Neural cell (in vitro differentiated cells): Measurements from ENCODE around the gene SIPA1. TPM values are rescaled to one million over a fixed set of nuclear protein-coding genes. Genes with fewer than 3 reads are reported as not detected.

ENCODE experiments used
- H2AFZ ChIP-seq: fragments of 200-600, 300-800 bp; sonication (generic), shearing (Covaris generic); 2 replicates; pipeline ENCODE4 v1.6.0; 2014; ENCODE audit warnings: low read depth, mild to moderate bottlenecking, antibody characterized with exemption, low read length, moderate library complexity
- H3F3A ChIP-seq: fragments of 200-600 bp; shearing (Covaris generic); 2 replicates; pipeline ENCODE4 v1.6.1; 2016; ENCODE audit warnings: mild to moderate bottlenecking, moderate library complexity, mixed read lengths, antibody characterized with exemption, low read length; ENCODE audit not compliant: insufficient read depth, poor library complexity, severe bottlenecking
- H3K27ac ChIP-seq: fragments of 200-600, 300-800 bp; sonication (generic), shearing (Covaris generic); 2 replicates; pipeline ENCODE4 v1.5.1; 2014; ENCODE audit warnings: mild to moderate bottlenecking, low read length, moderate library complexity
- H3K27me3 ChIP-seq: fragments of 300-800, 200-600 bp; sonication (generic), shearing (Covaris generic); 2 replicates; pipeline ENCODE4 v1.6.0; 2014; ENCODE audit warnings: mild to moderate bottlenecking, low read depth, low read length, moderate library complexity; ENCODE audit not compliant: insufficient read depth
- H3K36me3 ChIP-seq: fragments of 300-800, 200-600 bp; sonication (generic), shearing (Covaris generic); 2 replicates; pipeline ENCODE4 v1.5.1; 2014; ENCODE audit warnings: mild to moderate bottlenecking, antibody characterized with exemption, low read length, moderate library complexity; ENCODE audit not compliant: insufficient read depth
- H3K4me2 ChIP-seq: fragments of 300-800, 200-600 bp; sonication (generic), shearing (Covaris generic); 2 replicates; pipeline ENCODE4 v1.6.0; 2014; ENCODE audit warnings: mild to moderate bottlenecking, low read length
- H3K4me3 ChIP-seq: fragments of 300-800, 200-600 bp; sonication (generic), shearing (Covaris generic); 2 replicates; pipeline ENCODE4 v1.5.1; 2014; ENCODE audit warnings: mild to moderate bottlenecking, low read length, moderate library complexity
- H3K79me2 ChIP-seq: fragments of 200-600 bp; shearing (Covaris generic); replicated peaks from 2 replicates; pipeline ENCODE4 v1.6.0; 2014; ENCODE audit warnings: mild to moderate bottlenecking, low read length, moderate library complexity; ENCODE audit not compliant: insufficient read depth
- H3K9ac ChIP-seq: fragments of 300-800, 200-600 bp; sonication (generic), shearing (Covaris generic); 2 replicates; pipeline ENCODE4 v1.6.1; 2016; ENCODE audit warnings: mild to moderate bottlenecking, low read length, mixed read lengths
- H3K9me2 ChIP-seq: fragments of 200-600 bp; shearing (Covaris generic); 2 replicates; pipeline ENCODE4 v1.6.1; 2016; ENCODE audit warnings: mild to moderate bottlenecking, low read length, mixed read lengths; ENCODE audit not compliant: insufficient read depth
- H3K9me3 ChIP-seq: fragments of 200-600, 300-800 bp; sonication (generic), shearing (Covaris generic); 2 replicates; pipeline ENCODE4 v1.6.1; 2016; ENCODE audit warnings: mild to moderate bottlenecking, mixed run types, low read length, moderate library complexity, mixed read lengths
- H4K20me1 ChIP-seq: fragments of 200-600 bp; shearing (Covaris generic); 2 replicates; pipeline ENCODE4 v1.6.1; 2016; ENCODE audit warnings: mild to moderate bottlenecking, mixed run types; ENCODE audit not compliant: insufficient read depth
- EP300 ChIP-seq: fragments of 450-650 bp; conservative IDR thresholded peaks from 2 replicates; pipeline ENCODE4 v1.6.1; 2014; ENCODE audit warnings: antibody characterized with exemption, mild to moderate bottlenecking, moderate library complexity; ENCODE audit not compliant: poor library complexity, severe bottlenecking
- EZH2 ChIP-seq: fragments of 200-600, 300-800 bp; shearing (Covaris generic), sonication (generic); IDR thresholded peaks from 2 replicates; pipeline ENCODE4 v1.6.1; 2014; ENCODE audit warnings: antibody characterized with exemption, low read length, borderline replicate concordance, mild to moderate bottlenecking; ENCODE audit not compliant: insufficient read depth, poor library complexity, severe bottlenecking
- MXI1 ChIP-seq: fragments of 450-650 bp; conservative IDR thresholded peaks from 2 replicates; pipeline ENCODE4 v1.6.1; 2014; ENCODE audit warnings: antibody characterized with exemption, mild to moderate bottlenecking; ENCODE audit not compliant: poor library complexity, severe bottlenecking
- POLR2AphosphoS5 ChIP-seq: IDR thresholded peaks from 2 replicates; pipeline ENCODE4 v1.6.1; 2012
- RAD21 ChIP-seq: fragments of 450-650 bp; conservative IDR thresholded peaks from 2 replicates; pipeline ENCODE4 v1.6.1; 2014; ENCODE audit warnings: antibody characterized with exemption, mild to moderate bottlenecking, moderate library complexity
- SMC3 ChIP-seq: fragments of 450-650 bp; conservative IDR thresholded peaks from 2 replicates; pipeline ENCODE4 v1.6.1; 2014; ENCODE audit warnings: antibody characterized with exemption, mild to moderate bottlenecking, moderate library complexity; ENCODE audit not compliant: poor library complexity
- TAF1 ChIP-seq: IDR thresholded peaks from 2 replicates; pipeline ENCODE4 v1.6.1; 2012; ENCODE audit warnings: low read depth
- polyA plus RNA-seq: library from polyadenylated mRNA; depleted of rRNA; stranded (reverse); fragments of >200 nt; gene quantifications from 2 replicates; pipeline ENCODE4 v1.2.3, GENCODE V29; 2014
- TF ChIP-seq, protein P1 (sequence below): IDR thresholded peaks from 2 replicates; pipeline ENCODE4 v1.6.1; 2012; ENCODE audit warnings: borderline replicate concordance
- TF ChIP-seq, protein P2 (sequence below): fragments of 450-650 bp; IDR thresholded peaks from 2 replicates; pipeline ENCODE4 v1.5.1; 2014; ENCODE audit warnings: antibody characterized with exemption, mild to moderate bottlenecking, moderate library complexity; ENCODE audit not compliant: poor library complexity, severe bottlenecking

Gene SIPA1
- polyA plus RNA-seq, 1 donor from 2014 or later = 6.5 TPM

DNA sequence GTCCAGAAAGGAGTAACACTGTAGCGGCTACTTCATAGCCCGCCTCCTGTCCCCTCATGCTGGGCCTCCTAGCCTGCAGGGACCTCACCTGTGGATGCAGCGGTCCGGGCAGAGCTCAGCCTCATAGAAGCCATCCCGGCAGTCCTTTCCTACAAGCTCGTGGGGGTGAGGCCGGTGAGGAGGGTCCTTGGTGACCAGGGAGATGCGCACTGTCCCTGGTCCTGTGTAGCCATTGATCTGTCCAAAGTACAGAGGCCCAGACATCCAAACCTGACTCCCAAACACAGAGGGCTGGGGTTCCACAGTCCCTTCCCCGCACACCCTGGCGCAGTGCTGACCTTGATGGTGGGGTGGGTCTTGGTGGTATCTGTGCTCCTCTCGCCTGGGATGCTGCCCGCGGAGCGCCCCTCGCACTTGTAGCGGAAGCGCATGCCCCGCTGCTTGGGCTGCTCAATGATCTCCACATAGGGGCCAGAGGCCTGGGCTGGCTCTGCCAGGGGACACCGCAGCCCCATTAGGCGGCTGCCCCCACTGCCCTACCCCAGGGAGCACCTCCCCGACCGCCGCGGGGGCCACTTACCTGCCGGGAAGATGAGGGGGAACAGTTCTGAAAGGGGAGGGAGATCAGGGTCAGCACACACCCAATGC, 23.8 kb downstream of the SIPA1 start:
- Histone ChIP-seq H2AFZ (no peak overlapping the region), H4K20me1 (no peaks in the 10 kb centered on the region), H3K79me2 (peaks cover 10% of the 10 kb centered on the region), H3K36me3 (peaks cover 4% of the 10 kb centered on the region), H3K27ac (no peak overlapping the region), H3K27me3 (no peaks in the 10 kb centered on the region), H3F3A (peaks cover 4% of the 10 kb centered on the region), H3K9me3 (no peaks in the 10 kb centered on the region), H3K4me3 (peak overlapping the region; percentile 96), H3K9ac (peak overlapping the region; percentile 98), H3K9me2 (no peaks in the 10 kb centered on the region), H3K4me2 (peak overlapping the region; percentile 91)
- no peak for TF ChIP-seq EZH2
- TF ChIP-seq, protein P1, sequence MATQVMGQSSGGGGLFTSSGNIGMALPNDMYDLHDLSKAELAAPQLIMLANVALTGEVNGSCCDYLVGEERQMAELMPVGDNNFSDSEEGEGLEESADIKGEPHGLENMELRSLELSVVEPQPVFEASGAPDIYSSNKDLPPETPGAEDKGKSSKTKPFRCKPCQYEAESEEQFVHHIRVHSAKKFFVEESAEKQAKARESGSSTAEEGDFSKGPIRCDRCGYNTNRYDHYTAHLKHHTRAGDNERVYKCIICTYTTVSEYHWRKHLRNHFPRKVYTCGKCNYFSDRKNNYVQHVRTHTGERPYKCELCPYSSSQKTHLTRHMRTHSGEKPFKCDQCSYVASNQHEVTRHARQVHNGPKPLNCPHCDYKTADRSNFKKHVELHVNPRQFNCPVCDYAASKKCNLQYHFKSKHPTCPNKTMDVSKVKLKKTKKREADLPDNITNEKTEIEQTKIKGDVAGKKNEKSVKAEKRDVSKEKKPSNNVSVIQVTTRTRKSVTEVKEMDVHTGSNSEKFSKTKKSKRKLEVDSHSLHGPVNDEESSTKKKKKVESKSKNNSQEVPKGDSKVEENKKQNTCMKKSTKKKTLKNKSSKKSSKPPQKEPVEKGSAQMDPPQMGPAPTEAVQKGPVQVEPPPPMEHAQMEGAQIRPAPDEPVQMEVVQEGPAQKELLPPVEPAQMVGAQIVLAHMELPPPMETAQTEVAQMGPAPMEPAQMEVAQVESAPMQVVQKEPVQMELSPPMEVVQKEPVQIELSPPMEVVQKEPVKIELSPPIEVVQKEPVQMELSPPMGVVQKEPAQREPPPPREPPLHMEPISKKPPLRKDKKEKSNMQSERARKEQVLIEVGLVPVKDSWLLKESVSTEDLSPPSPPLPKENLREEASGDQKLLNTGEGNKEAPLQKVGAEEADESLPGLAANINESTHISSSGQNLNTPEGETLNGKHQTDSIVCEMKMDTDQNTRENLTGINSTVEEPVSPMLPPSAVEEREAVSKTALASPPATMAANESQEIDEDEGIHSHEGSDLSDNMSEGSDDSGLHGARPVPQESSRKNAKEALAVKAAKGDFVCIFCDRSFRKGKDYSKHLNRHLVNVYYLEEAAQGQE = no peak
- no peak for TF ChIP-seq POLR2AphosphoS5
- no peak for TF ChIP-seq EP300
- no peak for TF ChIP-seq RAD21
- TF ChIP-seq SMC3 = no peak
- TF ChIP-seq TAF1 = no peak
- TF ChIP-seq, protein P2, sequence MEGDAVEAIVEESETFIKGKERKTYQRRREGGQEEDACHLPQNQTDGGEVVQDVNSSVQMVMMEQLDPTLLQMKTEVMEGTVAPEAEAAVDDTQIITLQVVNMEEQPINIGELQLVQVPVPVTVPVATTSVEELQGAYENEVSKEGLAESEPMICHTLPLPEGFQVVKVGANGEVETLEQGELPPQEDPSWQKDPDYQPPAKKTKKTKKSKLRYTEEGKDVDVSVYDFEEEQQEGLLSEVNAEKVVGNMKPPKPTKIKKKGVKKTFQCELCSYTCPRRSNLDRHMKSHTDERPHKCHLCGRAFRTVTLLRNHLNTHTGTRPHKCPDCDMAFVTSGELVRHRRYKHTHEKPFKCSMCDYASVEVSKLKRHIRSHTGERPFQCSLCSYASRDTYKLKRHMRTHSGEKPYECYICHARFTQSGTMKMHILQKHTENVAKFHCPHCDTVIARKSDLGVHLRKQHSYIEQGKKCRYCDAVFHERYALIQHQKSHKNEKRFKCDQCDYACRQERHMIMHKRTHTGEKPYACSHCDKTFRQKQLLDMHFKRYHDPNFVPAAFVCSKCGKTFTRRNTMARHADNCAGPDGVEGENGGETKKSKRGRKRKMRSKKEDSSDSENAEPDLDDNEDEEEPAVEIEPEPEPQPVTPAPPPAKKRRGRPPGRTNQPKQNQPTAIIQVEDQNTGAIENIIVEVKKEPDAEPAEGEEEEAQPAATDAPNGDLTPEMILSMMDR = no peak
- TF ChIP-seq MXI1 = no peak

GRCh38 chr11:65662247-65662798, 24.4 kb downstream of the SIPA1 start:
- peak overlapping the region; percentile 91 for H3K4me2 ChIP-seq
- H3F3A ChIP-seq = peaks cover 4% of the 10 kb centered on the region
- H4K20me1 ChIP-seq = no peaks in the 10 kb centered on the region
- H2AFZ ChIP-seq = no peak overlapping the region
- H3K9ac ChIP-seq = peak overlapping the region; percentile 98
- no peaks in the 10 kb centered on the region for H3K9me2 ChIP-seq
- no peaks in the 10 kb centered on the region for H3K9me3 ChIP-seq
- TF ChIP-seq EZH2 = no peak
- no peak for TF ChIP-seq TAF1
- TF ChIP-seq POLR2AphosphoS5 = no peak
- TF ChIP-seq EP300 = no peak
- TF ChIP-seq RAD21 = no peak
- no peak for TF ChIP-seq MXI1
- TF ChIP-seq, protein P2 = no peak
- no peak for TF ChIP-seq SMC3
- TF ChIP-seq, protein P1 = no peak
- H3K27ac ChIP-seq = peak overlapping the region; percentile 57
- no peaks in the 10 kb centered on the region for H3K27me3 ChIP-seq
- peaks cover 3% of the 10 kb centered on the region for H3K36me3 ChIP-seq
- H3K79me2 ChIP-seq = peaks cover 10% of the 10 kb centered on the region
- peak overlapping the region; percentile 96 for H3K4me3 ChIP-seq
